ENCODE data around the gene CAMK1G.
A peak's percentile ranks its signal among the peaks of the same experiment; 100 is the strongest.

- TF ChIP-seq EZH2phosphoT487 (IDR thresholded peaks at IDR 0.05; ENCODE audit: unreplicated experiment) (no peak), CTCF (conservative IDR thresholded peaks at IDR 0.05; ENCODE audit: low read depth in 2 of 2) (0 out of 4 replicates have a peak, but pooled peaks of 1 of the 2 experiments have one; percentile 5), REST (IDR thresholded peaks at IDR 0.05; ENCODE audit: unreplicated experiment) (no peak), EZH2 (IDR thresholded peaks at IDR 0.05; ENCODE audit: low read depth, unreplicated experiment) (no peak), POLR2AphosphoS5 (IDR thresholded peaks at IDR 0.05; ENCODE audit: low read depth) (no peak), CREB1 (CRISPR knock-in tag; IDR thresholded peaks at IDR 0.05; ENCODE audit: low read depth) (no peak)
Observed at GRCh38 chr1:209585672-209586071, 2.2 kb downstream of the CAMK1G start.
